Measurements from ENCODE around the gene SUGP1. TPM values are rescaled to one million over a fixed set of nuclear protein-coding genes. Genes with fewer than 3 reads are reported as not detected.

The SUGP1 gene
- polyA plus RNA-seq, 1 of the 3 experiments (the other 2 are of a cell fraction), result 43.2 TPM

DNA sequence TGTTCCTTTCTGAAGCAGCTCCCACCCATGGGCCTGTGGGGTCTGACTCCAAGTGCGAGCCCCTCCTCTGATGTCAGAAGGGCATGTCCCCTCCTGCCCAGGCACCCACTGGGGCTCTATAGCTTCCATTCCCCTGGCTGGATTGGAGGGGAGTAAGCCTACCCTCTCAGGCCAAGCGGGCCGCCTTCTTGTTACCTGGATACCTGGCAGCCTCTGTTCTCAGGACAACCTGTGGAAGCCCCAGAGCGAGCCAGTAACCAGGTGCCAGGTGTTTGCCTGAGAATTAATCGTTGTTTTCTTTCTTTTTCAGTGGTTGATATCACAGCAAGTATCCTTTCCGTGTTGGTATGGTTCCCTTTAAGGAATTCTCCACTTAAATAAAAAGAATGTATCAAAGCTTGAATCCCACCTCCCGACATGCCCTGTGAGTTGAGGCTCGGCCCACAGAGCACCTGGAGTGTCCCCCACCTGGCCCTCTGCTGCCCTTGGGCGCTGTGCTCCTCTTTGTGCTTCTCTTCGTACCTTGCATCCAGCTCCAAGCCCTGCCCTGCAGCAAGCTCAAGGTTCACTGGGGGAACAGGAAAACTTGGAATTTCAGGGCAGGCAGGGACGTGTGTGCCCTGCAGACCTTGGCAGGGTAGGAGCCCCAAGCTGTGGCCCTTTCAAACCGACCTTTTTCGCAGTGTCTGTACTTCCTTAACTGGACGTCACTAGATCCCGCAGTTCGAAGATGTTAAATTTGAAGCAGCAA lies 15.3 kb upstream of the SUGP1 start:
- ChIA-PET POLR2A (interaction anchor here (1.3 kb wide), 1 partner anchor 9 kb away, joined by 3 read pairs; no protein-coding TSS in a partner anchor), CTCF (interaction anchor here (1.2 to 2.2 kb wide), 3 partner anchors 9 to 161 kb away, joined by 3 to 11 read pairs (median 3); no protein-coding TSS in a partner anchor)
- 87% methylated on average over 14 of the region's 16 CpGs for WGBS (ENCODE audit: low lambda C conversion rate)
- TF ChIP-seq MAX (IDR thresholded peaks at IDR 0.05; ENCODE audit: low read depth) (no peak), GABPA (IDR thresholded peaks at IDR 0.05; ENCODE audit: low read depth) (no peak), FOSL2 (IDR thresholded peaks at IDR 0.05; ENCODE audit: borderline replicate concordance, low read depth) (no peak), TCF12 (IDR thresholded peaks at IDR 0.05) (no peak), IRF3 (IDR thresholded peaks at IDR 0.05; ENCODE audit: low read depth, low read length) (no peak), SMC3 (IDR thresholded peaks at IDR 0.05; ENCODE audit: low read depth, low read length) (no peak), ELF1 (IDR thresholded peaks at IDR 0.05) (no peak), RXRA (IDR thresholded peaks at IDR 0.05; ENCODE audit: borderline replicate concordance, low read depth) (no peak), NRF1 (IDR thresholded peaks at IDR 0.05; ENCODE audit: low read depth, low read length) (no peak), NFIC (IDR thresholded peaks at IDR 0.05; ENCODE audit: borderline replicate concordance) (no peak), RFX5 (IDR thresholded peaks at IDR 0.05; ENCODE audit: low read length) (no peak), REST (IDR thresholded peaks at IDR 0.05; ENCODE audit: low read depth, low read length) (no peak), FOXJ3 (CRISPR knock-in tag; IDR thresholded peaks at IDR 0.05) (no peak), TEAD4 (IDR thresholded peaks at IDR 0.05; ENCODE audit: borderline replicate concordance, insufficient read depth) (no peak), EP300 (IDR thresholded peaks at IDR 0.05; ENCODE audit: borderline replicate concordance in 1 of 2, low read depth in 1 of 2, low read length in 1 of 2) (no peak), MEF2A (IDR thresholded peaks at IDR 0.05; ENCODE audit: borderline replicate concordance, low read depth) (no peak), YY1 (IDR thresholded peaks at IDR 0.05; ENCODE audit: low read depth) (no peak)
- TF ChIP-seq, protein P1, sequence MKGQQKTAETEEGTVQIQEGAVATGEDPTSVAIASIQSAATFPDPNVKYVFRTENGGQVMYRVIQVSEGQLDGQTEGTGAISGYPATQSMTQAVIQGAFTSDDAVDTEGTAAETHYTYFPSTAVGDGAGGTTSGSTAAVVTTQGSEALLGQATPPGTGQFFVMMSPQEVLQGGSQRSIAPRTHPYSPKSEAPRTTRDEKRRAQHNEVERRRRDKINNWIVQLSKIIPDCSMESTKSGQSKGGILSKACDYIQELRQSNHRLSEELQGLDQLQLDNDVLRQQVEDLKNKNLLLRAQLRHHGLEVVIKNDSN (IDR thresholded peaks at IDR 0.05; ENCODE audit: borderline replicate concordance, low read depth), result no peak
- TF ChIP-seq, protein P2, sequence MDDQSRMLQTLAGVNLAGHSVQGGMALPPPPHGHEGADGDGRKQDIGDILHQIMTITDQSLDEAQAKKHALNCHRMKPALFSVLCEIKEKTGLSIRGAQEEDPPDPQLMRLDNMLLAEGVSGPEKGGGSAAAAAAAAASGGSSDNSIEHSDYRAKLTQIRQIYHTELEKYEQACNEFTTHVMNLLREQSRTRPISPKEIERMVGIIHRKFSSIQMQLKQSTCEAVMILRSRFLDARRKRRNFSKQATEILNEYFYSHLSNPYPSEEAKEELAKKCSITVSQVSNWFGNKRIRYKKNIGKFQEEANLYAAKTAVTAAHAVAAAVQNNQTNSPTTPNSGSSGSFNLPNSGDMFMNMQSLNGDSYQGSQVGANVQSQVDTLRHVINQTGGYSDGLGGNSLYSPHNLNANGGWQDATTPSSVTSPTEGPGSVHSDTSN (IDR thresholded peaks at IDR 0.05), result no peak
- TF ChIP-seq, protein P3, sequence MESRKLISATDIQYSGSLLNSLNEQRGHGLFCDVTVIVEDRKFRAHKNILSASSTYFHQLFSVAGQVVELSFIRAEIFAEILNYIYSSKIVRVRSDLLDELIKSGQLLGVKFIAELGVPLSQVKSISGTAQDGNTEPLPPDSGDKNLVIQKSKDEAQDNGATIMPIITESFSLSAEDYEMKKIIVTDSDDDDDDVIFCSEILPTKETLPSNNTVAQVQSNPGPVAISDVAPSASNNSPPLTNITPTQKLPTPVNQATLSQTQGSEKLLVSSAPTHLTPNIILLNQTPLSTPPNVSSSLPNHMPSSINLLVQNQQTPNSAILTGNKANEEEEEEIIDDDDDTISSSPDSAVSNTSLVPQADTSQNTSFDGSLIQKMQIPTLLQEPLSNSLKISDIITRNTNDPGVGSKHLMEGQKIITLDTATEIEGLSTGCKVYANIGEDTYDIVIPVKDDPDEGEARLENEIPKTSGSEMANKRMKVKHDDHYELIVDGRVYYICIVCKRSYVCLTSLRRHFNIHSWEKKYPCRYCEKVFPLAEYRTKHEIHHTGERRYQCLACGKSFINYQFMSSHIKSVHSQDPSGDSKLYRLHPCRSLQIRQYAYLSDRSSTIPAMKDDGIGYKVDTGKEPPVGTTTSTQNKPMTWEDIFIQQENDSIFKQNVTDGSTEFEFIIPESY (IDR thresholded peaks at IDR 0.05; ENCODE audit: borderline replicate concordance, low read depth), result no peak
- peaks cover 36% of the 10 kb centered on the region for H3K79me2 ChIP-seq (ENCODE audit: insufficient read depth)
- H3K27me3 ChIP-seq (ENCODE audit: insufficient read depth), result no peaks in the 10 kb centered on the region
- H3K9ac ChIP-seq, result no peak overlapping the region
- no peak overlapping the region for H3K4me2 ChIP-seq
- H3K9me3 ChIP-seq, result no peaks in the 10 kb centered on the region
- no peaks in the 10 kb centered on the region for H3K9me2 ChIP-seq
- peak; percentile 15 for DNase-seq
- H4K20me1 ChIP-seq (ENCODE audit: insufficient read depth), result peaks cover 24% of the 10 kb centered on the region; the same call in 1 of the 2 replicates
- peaks cover 21 to 34% of the 10 kb centered on the region in 2 experiments for H3K36me3 ChIP-seq (replicated peaks in 1 of 2; ENCODE audit: control insufficient read depth in 1 of 2, insufficient read depth in 2 of 2, low read length in 1 of 2)
- no peaks in the 10 kb centered on the region for H3K4me1 ChIP-seq (ENCODE audit: control insufficient read depth in 1 of 2, insufficient read depth in 2 of 2, low read depth in 1 of 2, low read length in 1 of 2)
- H3F3A ChIP-seq (replicated peaks; ENCODE audit: insufficient read depth), result no peaks in the 10 kb centered on the region
- H3K27ac ChIP-seq (ENCODE audit: low read depth in 2 of 2, low read length in 1 of 2), result no peak overlapping the region
- H3K4me3 ChIP-seq (ENCODE audit: low read depth in 2 of 2, low read length in 1 of 2), result no peak overlapping the region
- H2AFZ ChIP-seq (ENCODE audit: low read depth), result no peak overlapping the region
